ENCODE results near the gene ADAM12. TPM values are rescaled to one million over a fixed set of nuclear protein-coding genes. Genes with fewer than 3 reads are reported as not detected.

ADAM12 gene
- polyA plus RNA-seq, 3 donors: 22.5 to 28.1 (median 26.0) TPM

GRCh38 chr10:126207851-126208250, 180.4 kb downstream of the ADAM12 start:
- DNase-seq (ENCODE audit: extremely low read depth in 1 of 11, low read depth in 9 of 11, low spot score in 4 of 11): no peak

- no peak for DNase-seq (ENCODE audit: extremely low read depth in 1 of 11, low read depth in 9 of 11, low spot score in 4 of 11)
Observed at GRCh38 chr10:126207313-126207771, 180.9 kb downstream of the ADAM12 start.

- no peak for DNase-seq (ENCODE audit: extremely low read depth in 1 of 11, low read depth in 9 of 11, low spot score in 4 of 11)
Observed at GRCh38 chr10:126205486-126206205, 182.6 kb downstream of the ADAM12 start.

GRCh38 chr10:126204320-126204719, 184.0 kb downstream of the ADAM12 start:
- no peak for DNase-seq (ENCODE audit: extremely low read depth in 1 of 11, low read depth in 9 of 11, low spot score in 4 of 11)

- DNase-seq (ENCODE audit: extremely low read depth in 1 of 11, low read depth in 9 of 11, low spot score in 4 of 11): no peak
Observed at GRCh38 chr10:126203746-126204145, 184.5 kb downstream of the ADAM12 start.

- DNase-seq (ENCODE audit: extremely low read depth in 1 of 11, low read depth in 9 of 11, low spot score in 4 of 11): no peak
Observed at GRCh38 chr10:126201603-126202002, 186.7 kb downstream of the ADAM12 start.

- DNase-seq (ENCODE audit: extremely low read depth in 1 of 11, low read depth in 9 of 11, low spot score in 4 of 11): no peak
Observed at GRCh38 chr10:126199221-126199998, 188.9 kb downstream of the ADAM12 start.

GRCh38 chr10:126198681-126199080, 189.6 kb downstream of the ADAM12 start:
- DNase-seq (ENCODE audit: extremely low read depth in 1 of 11, low read depth in 9 of 11, low spot score in 4 of 11): no peak

- DNase-seq (ENCODE audit: extremely low read depth in 1 of 11, low read depth in 9 of 11, low spot score in 4 of 11): no peak
Observed at GRCh38 chr10:126197036-126197543, 191.2 kb downstream of the ADAM12 start.

GRCh38 chr10:126196281-126196680, 192.0 kb downstream of the ADAM12 start:
- DNase-seq (ENCODE audit: extremely low read depth in 1 of 11, low read depth in 9 of 11, low spot score in 4 of 11): no peak

GRCh38 chr10:126191192-126191591, 197.1 kb downstream of the ADAM12 start:
- no peak for DNase-seq (ENCODE audit: extremely low read depth in 1 of 11, low read depth in 9 of 11, low spot score in 4 of 11)

GRCh38 chr10:126188679-126189200, 199.5 kb downstream of the ADAM12 start:
- DNase-seq (ENCODE audit: extremely low read depth in 1 of 11, low read depth in 9 of 11, low spot score in 4 of 11): no peak

- no peak for DNase-seq (ENCODE audit: extremely low read depth in 1 of 11, low read depth in 9 of 11, low spot score in 4 of 11)
Observed at GRCh38 chr10:126187399-126187798, 200.9 kb downstream of the ADAM12 start.

GRCh38 chr10:126186766-126187165, 201.5 kb downstream of the ADAM12 start:
- no peak for DNase-seq (ENCODE audit: extremely low read depth in 1 of 11, low read depth in 9 of 11, low spot score in 4 of 11)

GRCh38 chr10:126185676-126186447, 202.4 kb downstream of the ADAM12 start:
- DNase-seq (ENCODE audit: extremely low read depth in 1 of 11, low read depth in 9 of 11, low spot score in 4 of 11): no peak

- DNase-seq (ENCODE audit: extremely low read depth in 1 of 11, low read depth in 9 of 11, low spot score in 4 of 11): no peak
Observed at GRCh38 chr10:126181626-126182025, 206.7 kb downstream of the ADAM12 start.

- no peak for DNase-seq (ENCODE audit: extremely low read depth in 1 of 11, low read depth in 9 of 11, low spot score in 4 of 11)
Observed at GRCh38 chr10:126179637-126180036, 208.6 kb downstream of the ADAM12 start.

GRCh38 chr10:126177417-126178030, 210.8 kb downstream of the ADAM12 start:
- no peak for DNase-seq (ENCODE audit: extremely low read depth in 1 of 11, low read depth in 9 of 11, low spot score in 4 of 11)
